ENCODE data around the gene PARD3.

PARD3 gene

DNA sequence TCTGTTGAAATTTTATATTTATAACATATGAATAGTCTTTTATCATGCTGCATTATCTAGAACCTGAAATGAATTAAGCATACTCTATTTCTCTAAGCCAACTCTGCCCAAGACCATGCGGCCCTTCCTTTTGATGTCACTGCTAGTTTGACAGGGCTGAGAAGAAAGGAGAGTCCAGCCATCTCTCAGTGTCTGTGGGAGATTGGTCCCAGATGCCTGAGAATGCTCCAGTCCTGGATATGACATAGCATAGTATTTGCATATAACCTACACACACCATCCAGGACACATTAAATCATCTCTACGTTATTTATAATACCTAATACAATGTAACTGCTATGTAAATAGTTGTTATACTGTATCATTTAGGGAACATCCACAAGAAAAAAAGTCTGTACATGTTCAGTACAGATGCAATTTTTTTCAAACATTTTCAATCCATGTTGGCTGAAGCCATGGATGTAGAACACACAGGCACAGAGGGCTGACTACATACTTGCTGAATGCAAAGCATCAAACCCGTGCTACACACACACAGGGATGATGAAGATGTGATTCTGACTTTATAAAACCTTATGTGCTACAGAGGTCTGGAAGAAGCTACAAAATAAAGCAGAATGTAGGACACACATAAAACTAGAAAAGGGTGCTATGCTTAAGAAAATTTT lies 315.4 kb downstream of the PARD3 start:
- DNase-seq (ENCODE audit: low read depth in 3 of 3) = no peak

GRCh38 chr10:34498821-34499220 lies 316.3 kb downstream of the PARD3 start:
- no peak for DNase-seq (ENCODE audit: low read depth in 3 of 3)

DNA sequence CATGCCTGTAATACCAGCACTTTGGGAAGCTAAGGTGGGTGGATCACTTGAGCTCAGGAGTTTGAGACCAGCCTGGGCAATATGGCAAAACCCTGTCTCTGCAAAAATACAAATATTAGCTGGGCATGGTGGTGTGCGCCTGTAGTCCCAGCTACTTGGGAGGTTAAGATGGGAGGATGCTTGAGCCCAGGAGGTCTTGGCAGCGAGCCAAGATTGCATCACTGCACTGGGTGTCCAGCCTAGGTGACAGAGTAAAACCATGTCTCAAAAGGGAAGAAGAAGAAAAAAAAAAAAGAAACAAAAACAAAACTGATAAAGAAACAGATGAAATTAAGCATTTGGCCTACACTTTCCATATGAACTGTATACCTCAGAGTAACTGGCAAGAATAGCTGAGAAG lies 319.2 kb downstream of the PARD3 start:
- no peak for DNase-seq (ENCODE audit: low read depth in 3 of 3)

GRCh38 chr10:34494012-34494411 lies 321.1 kb downstream of the PARD3 start:
- DNase-seq (ENCODE audit: low read depth in 3 of 3) = no peak

GRCh38 chr10:34492081-34492480 lies 323.0 kb downstream of the PARD3 start:
- no peak for DNase-seq (ENCODE audit: low read depth in 3 of 3)

DNA sequence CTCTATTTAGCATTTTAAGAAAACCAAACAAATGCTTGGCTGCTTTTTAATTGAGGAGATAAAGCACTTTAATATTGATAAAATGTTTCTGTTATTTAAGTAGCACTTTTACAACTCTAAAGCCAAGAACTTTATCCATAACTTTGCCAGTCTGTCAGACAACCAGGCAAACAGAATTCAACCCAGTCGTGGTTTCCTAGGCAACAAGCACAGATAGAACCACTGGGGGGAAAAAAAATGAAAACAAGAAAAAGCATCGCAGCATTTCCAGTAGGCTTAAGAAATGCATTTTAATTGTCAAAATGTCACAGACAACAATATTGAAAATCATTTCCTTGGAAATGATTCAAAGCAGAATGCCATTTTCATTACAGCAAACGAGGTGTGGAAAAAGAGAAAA lies 323.4 kb downstream of the PARD3 start:
- DNase-seq (ENCODE audit: low read depth in 3 of 3) = no peak

GRCh38 chr10:34489973-34490745 lies 324.9 kb downstream of the PARD3 start:
- no peak for DNase-seq (ENCODE audit: low read depth in 3 of 3)

- no peak for DNase-seq (ENCODE audit: low read depth in 3 of 3)
Measured at GRCh38 chr10:34489411-34489810, 325.7 kb downstream of the PARD3 start.

GRCh38 chr10:34488476-34489130 lies 326.5 kb downstream of the PARD3 start:
- DNase-seq (ENCODE audit: low read depth in 3 of 3) = no peak

DNA sequence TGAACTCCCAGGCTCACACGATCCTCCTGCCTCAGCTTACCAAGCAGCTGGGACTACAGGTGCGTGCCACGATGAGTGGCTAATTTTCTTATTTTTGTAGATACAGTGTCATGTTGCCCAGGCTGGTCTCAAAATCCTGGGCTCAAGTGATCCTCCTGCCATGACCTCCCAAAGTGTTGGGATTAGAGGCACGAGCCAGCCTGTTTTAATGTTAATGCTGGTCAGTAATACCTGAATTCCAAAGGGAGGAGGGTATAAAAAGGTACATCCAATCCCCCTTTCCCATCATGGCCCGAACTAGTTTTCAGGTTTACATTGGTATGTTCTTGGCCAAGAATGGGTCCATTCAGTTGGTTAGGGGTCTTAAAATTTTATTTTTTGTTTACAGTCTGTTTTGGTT lies 329.1 kb downstream of the PARD3 start:
- DNase-seq (ENCODE audit: low read depth in 3 of 3) = no peak

DNA sequence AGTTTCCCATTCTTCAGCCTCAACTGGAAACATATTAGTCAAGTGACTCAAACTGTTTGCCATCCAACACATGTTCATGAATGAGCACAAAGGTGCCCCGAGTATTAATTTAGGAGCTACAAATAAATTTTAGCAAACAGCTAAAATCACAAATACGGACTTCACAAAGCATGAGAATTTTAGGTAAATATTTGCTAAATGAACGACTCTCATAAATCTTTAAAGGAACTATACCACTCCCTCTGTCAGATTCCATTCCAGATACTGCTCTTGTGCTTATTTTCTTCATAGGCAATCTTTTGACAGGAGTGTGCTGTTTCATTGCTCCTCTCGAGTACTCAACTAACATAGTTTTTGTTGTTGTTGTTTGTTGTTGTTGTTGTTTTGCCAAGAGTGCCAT lies 330.9 kb downstream of the PARD3 start:
- no peak for DNase-seq (ENCODE audit: low read depth in 3 of 3)

- no peak for DNase-seq (ENCODE audit: low read depth in 3 of 3)
Measured at GRCh38 chr10:34480345-34480744, 334.8 kb downstream of the PARD3 start.

GRCh38 chr10:34479520-34480179 lies 335.4 kb downstream of the PARD3 start:
- no peak for DNase-seq (ENCODE audit: low read depth in 3 of 3)

DNA sequence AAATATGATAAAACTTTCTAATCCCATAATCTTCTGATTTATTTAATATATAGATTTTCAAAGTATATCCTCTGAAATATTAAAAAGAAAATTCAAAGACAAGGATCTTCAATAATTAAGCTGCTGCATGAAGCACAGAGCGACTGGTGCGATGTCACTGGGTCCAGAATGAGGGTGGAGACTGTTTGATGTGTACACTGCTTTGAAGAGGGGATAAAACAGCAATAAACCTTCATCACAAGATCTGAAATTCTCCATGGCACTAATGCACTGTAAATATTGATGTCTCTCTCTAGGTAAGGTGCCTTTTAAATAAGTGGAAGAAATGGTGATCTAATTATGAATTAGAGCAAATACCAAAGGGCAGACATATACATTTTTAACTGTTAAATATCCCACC lies 337.8 kb downstream of the PARD3 start:
- DNase-seq (ENCODE audit: low read depth in 3 of 3) = no peak

DNA sequence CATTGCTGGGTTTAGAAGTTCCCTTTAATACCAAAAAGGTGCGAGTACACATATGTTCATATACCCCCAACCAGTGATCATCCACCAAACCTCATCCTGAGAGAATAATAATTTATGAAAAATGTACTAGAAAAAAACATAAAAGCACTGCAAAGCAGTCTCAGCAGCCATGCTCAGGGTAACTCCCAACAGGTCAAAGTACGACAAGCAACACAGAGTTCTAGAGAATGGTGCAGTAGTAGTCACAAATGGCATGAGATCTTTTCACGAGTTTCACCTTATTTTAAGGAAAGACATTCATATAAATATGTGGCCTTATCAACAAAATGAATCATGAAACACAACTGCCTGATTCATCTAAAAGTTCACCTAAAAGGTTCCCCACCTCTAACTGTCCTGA lies 338.5 kb downstream of the PARD3 start:
- no peak for DNase-seq (ENCODE audit: low read depth in 3 of 3)

DNA sequence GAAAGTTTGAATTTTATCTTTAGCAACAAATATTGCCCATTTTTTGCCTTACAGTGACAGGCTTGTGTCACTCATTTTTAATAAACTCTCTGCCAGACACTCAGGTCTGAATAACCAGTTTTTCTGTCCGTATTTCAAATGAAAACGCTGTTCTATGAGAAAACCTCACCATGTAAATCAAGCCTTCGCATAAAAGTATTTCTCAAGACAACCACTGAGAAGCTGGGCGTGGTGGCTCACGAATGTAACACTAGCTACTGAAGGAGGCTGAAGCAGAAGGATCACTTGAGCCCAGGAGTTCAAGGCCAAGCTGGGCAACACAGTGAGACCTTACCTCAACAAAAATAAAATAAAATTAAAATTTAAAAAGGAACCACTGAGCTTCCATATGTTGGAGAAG lies 339.3 kb downstream of the PARD3 start:
- no peak for DNase-seq (ENCODE audit: low read depth in 3 of 3)

DNA sequence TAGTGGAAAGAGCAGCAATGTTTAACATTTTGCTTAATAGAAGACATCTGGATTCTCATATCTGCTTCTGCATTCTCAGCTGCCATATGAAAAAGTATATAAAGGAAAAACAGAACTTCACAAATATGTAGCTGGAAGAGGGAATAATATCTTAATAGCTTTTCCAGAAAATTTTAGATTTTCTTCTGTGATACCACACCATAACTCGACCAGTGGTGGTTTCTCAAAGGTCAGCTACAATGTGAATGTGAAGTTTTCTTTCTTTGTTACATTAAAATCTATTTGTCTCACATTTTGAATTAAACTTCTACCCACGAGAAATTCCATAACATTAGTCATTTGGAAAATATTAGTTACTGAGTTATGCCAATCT lies 339.8 kb downstream of the PARD3 start:
- DNase-seq (ENCODE audit: low read depth in 3 of 3) = no peak

DNA sequence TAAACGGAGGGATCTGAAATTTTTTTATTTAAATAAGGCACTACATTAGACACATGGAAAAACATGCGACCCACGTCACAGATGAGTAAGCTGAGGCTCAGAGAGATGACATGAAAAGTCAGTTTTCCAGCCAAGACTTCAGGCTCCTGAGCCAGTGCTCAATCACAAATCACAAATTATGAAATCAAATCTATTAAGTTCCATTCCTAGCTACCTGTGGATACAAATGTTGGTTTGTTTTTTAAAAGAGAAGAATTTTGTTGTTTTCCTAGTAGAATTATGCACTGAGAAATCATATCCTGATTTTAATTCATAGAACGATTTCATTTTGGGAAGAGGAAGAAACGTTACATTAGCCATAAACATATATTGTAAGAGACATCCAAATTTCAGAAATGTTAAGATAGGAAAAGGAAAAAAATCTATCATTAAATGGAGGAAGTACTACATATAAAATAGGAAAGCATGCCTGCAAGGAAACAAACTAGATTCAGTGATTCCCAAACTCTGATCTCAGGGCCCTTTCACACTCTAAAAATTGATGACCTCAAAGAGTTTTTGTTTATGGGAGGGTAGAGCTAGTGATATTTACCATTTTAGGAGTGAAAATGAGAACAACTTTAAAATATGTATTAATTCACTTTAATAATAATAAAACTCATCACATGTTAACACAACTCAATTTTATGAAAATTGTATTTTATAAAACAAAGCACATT lies 340.4 kb downstream of the PARD3 start:
- no peak for DNase-seq (ENCODE audit: low read depth in 3 of 3)

- no peak for DNase-seq (ENCODE audit: low read depth in 3 of 3)
Measured at GRCh38 chr10:34474009-34474376, 341.1 kb downstream of the PARD3 start.

- no peak for DNase-seq (ENCODE audit: low read depth in 3 of 3)
Measured at GRCh38 chr10:34473174-34474008, 341.7 kb downstream of the PARD3 start.

- no peak for DNase-seq (ENCODE audit: low read depth in 3 of 3)
Measured at GRCh38 chr10:34470307-34470706, 344.8 kb downstream of the PARD3 start.

Measured in stimulated activated CD4-positive, alpha-beta T cell treated with anti-CD3 and anti-CD28 coated beads, TNF-alpha, amount 100 ng/mL, for 4 hours (primary cell).